HG03520 (cell line): ENCODE measurements around the gene RNF11.
"Not testable (repeated sequence)": the region's sequence is repeated elsewhere in the genome, so short reads cannot be mapped to it uniquely, and the experiment has no call there.

Source experiments
- ATAC-seq: cut with Tn5 transposase; IDR thresholded peaks from one replicate; pipeline ENCODE4 v1.9.1; 2021; ENCODE audit warnings: mild to moderate bottlenecking, moderate library complexity; ENCODE audit not compliant: unreplicated experiment

The RNF11 gene

GRCh38 chr1:51227231-51227960, 8.7 kb upstream of the RNF11 start:
- not testable (repeated sequence) for ATAC-seq

GRCh38 chr1:51228471-51228870, 7.6 kb upstream of the RNF11 start:
- not testable (repeated sequence) for ATAC-seq

GRCh38 chr1:51230501-51231078, 5.5 kb upstream of the RNF11 start:
- no peak for ATAC-seq

- ATAC-seq, result no peak
These were observed 5.0 kb upstream of the RNF11 start for GRCh38 chr1:51231120-51231519.

GRCh38 chr1:51231896-51232295, 4.2 kb upstream of the RNF11 start:
- ATAC-seq, result no peak

- not testable (repeated sequence) for ATAC-seq
These were observed 1.8 kb upstream of the RNF11 start for GRCh38 chr1:51234236-51234635.

GRCh38 chr1:51234721-51235425, 1.2 kb upstream of the RNF11 start:
- ATAC-seq, result peak; percentile 58

GRCh38 chr1:51236531-51237350, 668 bp downstream of the RNF11 start:
- ATAC-seq, result peak; percentile 2

GRCh38 chr1:51237351-51238033, 1.4 kb downstream of the RNF11 start:
- ATAC-seq, result no peak

- no peak for ATAC-seq
These were observed 1.9 kb downstream of the RNF11 start for GRCh38 chr1:51238034-51238403.

- no peak for ATAC-seq
These were observed 4.0 kb downstream of the RNF11 start for GRCh38 chr1:51240084-51240483.

- no peak for ATAC-seq
These were observed 5.0 kb downstream of the RNF11 start for GRCh38 chr1:51241119-51241518.

GRCh38 chr1:51242546-51242945, 6.5 kb downstream of the RNF11 start:
- no peak for ATAC-seq

GRCh38 chr1:51247022-51247421, 10.9 kb downstream of the RNF11 start:
- peak; percentile 41 for ATAC-seq

- ATAC-seq, result no peak
These were observed 11.4 kb downstream of the RNF11 start for GRCh38 chr1:51247499-51247898.

GRCh38 chr1:51249445-51249844, 13.4 kb downstream of the RNF11 start:
- ATAC-seq, result no peak

GRCh38 chr1:51250729-51251128, 14.7 kb downstream of the RNF11 start:
- not testable (repeated sequence) for ATAC-seq

GRCh38 chr1:51251165-51251564, 15.1 kb downstream of the RNF11 start:
- not testable (repeated sequence) for ATAC-seq

GRCh38 chr1:51252366-51252765, 16.3 kb downstream of the RNF11 start:
- no peak for ATAC-seq

- no peak for ATAC-seq
These were observed 17.6 kb downstream of the RNF11 start for GRCh38 chr1:51253691-51254090.

- ATAC-seq, result no peak
These were observed 19.3 kb downstream of the RNF11 start for GRCh38 chr1:51255331-51255730.
